ENCODE results near the gene PLPP4. TPM values are rescaled to one million over a fixed set of nuclear protein-coding genes. Genes with fewer than 3 reads are reported as not detected.

PLPP4 gene
- total RNA-seq, 1 experiment from 2014 or later = not detected

DNA sequence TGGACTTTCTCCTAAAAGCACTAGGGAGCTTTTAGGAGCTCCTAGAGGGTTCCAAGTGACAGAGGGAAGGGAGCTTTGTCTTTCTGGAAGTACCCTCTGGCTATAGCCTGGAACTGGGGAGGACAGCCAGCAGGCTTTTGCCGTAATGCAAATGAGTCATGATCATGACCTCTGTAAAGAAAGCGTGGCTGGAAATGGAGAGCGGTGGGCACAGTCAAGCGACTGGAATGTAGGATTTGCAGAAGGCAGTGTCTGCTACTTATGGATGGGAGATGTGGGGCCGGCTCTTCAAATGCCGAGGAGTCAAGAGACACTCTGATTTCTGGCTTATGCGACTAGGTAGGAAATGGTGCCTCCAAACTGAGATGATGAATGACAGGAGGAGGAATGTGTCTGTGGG, 34.6 kb upstream of the PLPP4 start:
- POLR2A ChIA-PET (ENCODE audit: low non-redundant PET) = no interaction called here
- CTCF ChIA-PET = no interaction called here
- no peaks in the 10 kb centered on the region for H3K36me3 ChIP-seq (ENCODE audit: insufficient read depth, low read length, poor library complexity, severe bottlenecking)
- H3K9me3 ChIP-seq (ENCODE audit: low read depth, low read length, poor library complexity, severe bottlenecking) = no peaks in the 10 kb centered on the region
- H3K4me1 ChIP-seq (ENCODE audit: insufficient read depth, low read length, poor library complexity, severe bottlenecking) = no peaks in the 10 kb centered on the region
- no peak overlapping the region for H3K27ac ChIP-seq (ENCODE audit: low read depth, low read length, poor library complexity, severe bottlenecking)
- H3K4me3 ChIP-seq (ENCODE audit: low read depth, low read length, poor library complexity, severe bottlenecking) = no peak overlapping the region
- DNase-seq (ENCODE audit: low spot score) = no peak
- BruUV-seq (replicated peaks) = no TSS peak
- TF ChIP-seq, protein P1, sequence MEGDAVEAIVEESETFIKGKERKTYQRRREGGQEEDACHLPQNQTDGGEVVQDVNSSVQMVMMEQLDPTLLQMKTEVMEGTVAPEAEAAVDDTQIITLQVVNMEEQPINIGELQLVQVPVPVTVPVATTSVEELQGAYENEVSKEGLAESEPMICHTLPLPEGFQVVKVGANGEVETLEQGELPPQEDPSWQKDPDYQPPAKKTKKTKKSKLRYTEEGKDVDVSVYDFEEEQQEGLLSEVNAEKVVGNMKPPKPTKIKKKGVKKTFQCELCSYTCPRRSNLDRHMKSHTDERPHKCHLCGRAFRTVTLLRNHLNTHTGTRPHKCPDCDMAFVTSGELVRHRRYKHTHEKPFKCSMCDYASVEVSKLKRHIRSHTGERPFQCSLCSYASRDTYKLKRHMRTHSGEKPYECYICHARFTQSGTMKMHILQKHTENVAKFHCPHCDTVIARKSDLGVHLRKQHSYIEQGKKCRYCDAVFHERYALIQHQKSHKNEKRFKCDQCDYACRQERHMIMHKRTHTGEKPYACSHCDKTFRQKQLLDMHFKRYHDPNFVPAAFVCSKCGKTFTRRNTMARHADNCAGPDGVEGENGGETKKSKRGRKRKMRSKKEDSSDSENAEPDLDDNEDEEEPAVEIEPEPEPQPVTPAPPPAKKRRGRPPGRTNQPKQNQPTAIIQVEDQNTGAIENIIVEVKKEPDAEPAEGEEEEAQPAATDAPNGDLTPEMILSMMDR (conservative IDR thresholded peaks at IDR 0.05; ENCODE audit: low read depth, low read length) = no peak
- TF ChIP-seq EZH2 (IDR thresholded peaks at IDR 0.05; ENCODE audit: borderline replicate concordance, low read depth, low read length, poor library complexity, severe bottlenecking) = no peak
- H3K27me3 ChIP-seq (replicated peaks; ENCODE audit: insufficient read depth, low read depth, low read length, poor library complexity) = peaks cover 24% of the 10 kb centered on the region
- intact Hi-C loops (cut with micrococcal nuclease; ENCODE audit: unreplicated experiment) = loop anchor here (10.0 kb wide), 2 partner anchors 198 to 312 kb away; no protein-coding TSS in a partner anchor

DNA sequence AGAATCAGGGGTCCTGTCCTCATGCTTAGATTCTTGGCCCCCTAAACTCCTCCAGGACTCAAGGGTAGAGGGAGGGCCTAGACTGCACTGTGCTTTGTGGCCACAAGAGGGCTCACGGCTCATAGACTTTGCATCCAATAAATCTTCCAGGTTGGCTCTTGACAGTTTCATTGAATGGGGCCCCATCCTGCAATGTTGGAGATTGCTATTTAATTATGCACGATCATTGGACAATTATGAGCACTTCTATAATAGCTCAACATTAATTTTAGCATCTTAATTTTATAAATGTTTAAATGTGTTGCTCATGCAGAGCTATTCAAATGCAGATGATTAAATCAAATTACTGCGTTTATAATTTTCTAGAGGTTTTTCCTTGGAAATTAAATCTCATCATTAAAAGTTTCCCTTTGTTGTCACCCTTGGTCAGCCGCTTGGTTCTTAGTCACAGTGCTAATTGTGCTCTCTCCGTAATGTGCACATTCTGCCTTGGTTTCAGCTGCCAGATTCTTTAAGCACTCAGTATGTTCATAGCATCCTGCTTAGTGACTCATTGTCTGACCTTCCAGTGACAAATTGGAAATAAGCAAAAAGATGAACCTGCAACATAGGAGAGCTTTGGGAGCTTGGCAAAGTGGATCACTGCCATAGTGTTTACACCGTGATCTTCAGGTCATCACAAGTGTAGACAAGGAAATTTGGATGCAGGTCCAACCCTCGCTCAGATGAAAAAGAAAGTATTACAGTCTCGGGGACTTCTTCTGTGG, 33.4 kb upstream of the PLPP4 start:
- TF ChIP-seq, protein P1 (conservative IDR thresholded peaks at IDR 0.05; ENCODE audit: low read depth, low read length) = peak; percentile 93
- TF ChIP-seq EZH2 (IDR thresholded peaks at IDR 0.05; ENCODE audit: borderline replicate concordance, low read depth, low read length, poor library complexity, severe bottlenecking) = no peak

DNA sequence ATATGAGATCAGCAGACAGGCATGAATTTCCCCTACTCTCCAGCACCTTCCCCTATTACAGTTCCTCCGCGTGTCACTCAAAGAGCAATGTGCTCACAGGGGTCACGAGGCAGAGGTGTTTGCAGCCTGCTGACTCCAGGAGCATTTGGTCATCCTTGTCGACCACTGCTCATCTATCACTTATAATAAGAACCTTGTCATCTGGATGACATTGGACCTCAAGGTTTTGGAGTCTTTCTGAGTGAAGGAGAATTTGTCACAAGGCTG, 32.9 kb upstream of the PLPP4 start:
- CTCF ChIA-PET = no interaction called here
- no peak overlapping the region for H3K27ac ChIP-seq (ENCODE audit: low read depth, low read length, poor library complexity, severe bottlenecking)
- no peak overlapping the region for H3K4me3 ChIP-seq (ENCODE audit: low read depth, low read length, poor library complexity, severe bottlenecking)
- H3K36me3 ChIP-seq (ENCODE audit: insufficient read depth, low read length, poor library complexity, severe bottlenecking) = no peaks in the 10 kb centered on the region
- H3K27me3 ChIP-seq (replicated peaks; ENCODE audit: insufficient read depth, low read depth, low read length, poor library complexity) = peaks cover 22% of the 10 kb centered on the region
- POLR2A ChIA-PET (ENCODE audit: low non-redundant PET) = no interaction called here
- intact Hi-C loops (cut with micrococcal nuclease; ENCODE audit: unreplicated experiment) = loop anchor here (10.0 kb wide), 2 partner anchors 199 to 311 kb away; no protein-coding TSS in a partner anchor
- H3K4me1 ChIP-seq (ENCODE audit: insufficient read depth, low read length, poor library complexity, severe bottlenecking) = no peaks in the 10 kb centered on the region
- no TSS peak for BruUV-seq (replicated peaks)
- no peak for DNase-seq (ENCODE audit: low spot score)
- TF ChIP-seq, protein P1 (conservative IDR thresholded peaks at IDR 0.05; ENCODE audit: low read depth, low read length) = no peak
- no peak for TF ChIP-seq EZH2 (IDR thresholded peaks at IDR 0.05; ENCODE audit: borderline replicate concordance, low read depth, low read length, poor library complexity, severe bottlenecking)
- H3K9me3 ChIP-seq (ENCODE audit: low read depth, low read length, poor library complexity, severe bottlenecking) = no peaks in the 10 kb centered on the region

More for the DNA sequence above, 33.4 kb upstream of the PLPP4 start:
- POLR2A ChIA-PET (ENCODE audit: low non-redundant PET) = no interaction called here
- CTCF ChIA-PET = no interaction called here
- Histone ChIP-seq H3K4me3 (ENCODE audit: low read depth, low read length, poor library complexity, severe bottlenecking) (no peak overlapping the region), H3K27ac (ENCODE audit: low read depth, low read length, poor library complexity, severe bottlenecking) (no peak overlapping the region), H3K36me3 (ENCODE audit: insufficient read depth, low read length, poor library complexity, severe bottlenecking) (no peaks in the 10 kb centered on the region), H3K4me1 (ENCODE audit: insufficient read depth, low read length, poor library complexity, severe bottlenecking) (no peaks in the 10 kb centered on the region), H3K27me3 (replicated peaks; ENCODE audit: insufficient read depth, low read depth, low read length, poor library complexity) (peaks cover 21% of the 10 kb centered on the region), H3K9me3 (ENCODE audit: low read depth, low read length, poor library complexity, severe bottlenecking) (no peaks in the 10 kb centered on the region)
- peak; percentile 55 for DNase-seq (ENCODE audit: low spot score)
- BruUV-seq (replicated peaks) = no TSS peak
- intact Hi-C loops (cut with micrococcal nuclease; ENCODE audit: unreplicated experiment) = loop anchor here (10.0 kb wide), 2 partner anchors 199 to 311 kb away; no protein-coding TSS in a partner anchor
